Activated naive CD4-positive, alpha-beta T cell treated with anti-CD3 and anti-CD28 coated beads for 36 hours (primary cell): ENCODE measurements around the gene ST6GALNAC3. TPM values are rescaled to one million over a fixed set of nuclear protein-coding genes. Genes with fewer than 3 reads are reported as not detected.

Experiments used
- CTCF ChIA-PET: fragments of 350-600 bp; sonication (Branson Sonifier 250); formaldehyde crosslinking; loops from one replicate; lab custom pipeline; 2021; ENCODE audit warnings: antibody characterized with exemption; lab: Charles Lee
- DNase-seq: peaks from one replicate; pipeline ENCODE4 v3.0.0-alpha.2; 2020
- H3K27ac Mint-ChIP-seq: one replicate; pipeline ENCODE4 v1.8.0; 2021; ENCODE audit warnings: mild to moderate bottlenecking, mixed read lengths
- H3K27me3 Mint-ChIP-seq: one replicate; pipeline ENCODE4 v1.8.0; 2021; ENCODE audit warnings: low read depth, mixed read lengths
- H3K36me3 Mint-ChIP-seq: one replicate; pipeline ENCODE4 v1.8.0; 2021; ENCODE audit warnings: low read depth, mixed read lengths
- H3K4me1 Mint-ChIP-seq: one replicate; pipeline ENCODE4 v1.8.0; 2021; ENCODE audit warnings: low read depth, mixed read lengths
- H3K4me3 Mint-ChIP-seq: one replicate; pipeline ENCODE4 v1.8.0; 2021; ENCODE audit warnings: mild to moderate bottlenecking, moderate library complexity, mixed read lengths
- H3K9me3 Mint-ChIP-seq: one replicate; pipeline ENCODE4 v1.8.0; 2021; ENCODE audit warnings: mixed read lengths
- intact Hi-C: fragments of 100-400 bp; cut with micrococcal nuclease; formaldehyde crosslinking; loops from one replicate; pipeline ENCODE4 v1.15.1; 2023
- total RNA-seq, 2 experiments: library from RNA; stranded (reverse); gene quantifications; one replicate each; pipeline ENCODE4 v1.2.3, GENCODE V29; 2021

Gene ST6GALNAC3
- total RNA-seq, 2 experiments from 2014 or later = 2.5 to 2.8 TPM

GRCh38 chr1:76607717-76608116 is 533.2 kb downstream of the ST6GALNAC3 start:
- intact Hi-C loops = no loop called here
- no peaks in the 10 kb centered on the region for H3K4me1 Mint-ChIP-seq

GRCh38 chr1:76611770-76612445 is 537.4 kb downstream of the ST6GALNAC3 start:
- no peaks in the 10 kb centered on the region for H3K4me1 Mint-ChIP-seq
- no peaks in the 10 kb centered on the region for H3K9me3 Mint-ChIP-seq
- H3K27ac Mint-ChIP-seq = no peak overlapping the region
- DNase-seq = no peak
- no peaks in the 10 kb centered on the region for H3K36me3 Mint-ChIP-seq
- CTCF ChIA-PET = no interaction called here
- intact Hi-C loops = no loop called here
- H3K4me3 Mint-ChIP-seq = no peak overlapping the region
- no peaks in the 10 kb centered on the region for H3K27me3 Mint-ChIP-seq

More at GRCh38 chr1:76607717-76608116, 533.2 kb downstream of the ST6GALNAC3 start:
- no peak for DNase-seq
- Mint-ChIP-seq H3K27ac (no peak overlapping the region), H3K36me3 (no peaks in the 10 kb centered on the region), H3K27me3 (no peaks in the 10 kb centered on the region), H3K9me3 (no peaks in the 10 kb centered on the region), H3K4me3 (no peak overlapping the region)
- CTCF ChIA-PET = no interaction called here

GRCh38 chr1:76613886-76614285 is 539.3 kb downstream of the ST6GALNAC3 start:
- CTCF ChIA-PET = no interaction called here
- Mint-ChIP-seq H3K4me1 (no peaks in the 10 kb centered on the region), H3K36me3 (no peaks in the 10 kb centered on the region), H3K27me3 (no peaks in the 10 kb centered on the region), H3K27ac (no peak overlapping the region), H3K4me3 (no peak overlapping the region), H3K9me3 (no peaks in the 10 kb centered on the region)
- intact Hi-C loops = no loop called here
- no peak for DNase-seq

GRCh38 chr1:76615253-76616035 is 540.9 kb downstream of the ST6GALNAC3 start:
- no peaks in the 10 kb centered on the region for H3K4me1 Mint-ChIP-seq
- CTCF ChIA-PET = interaction anchor here (1.1 kb wide), 1 partner anchor 284 kb away, joined by 3 read pairs; no protein-coding TSS in a partner anchor
- H3K27ac Mint-ChIP-seq = no peak overlapping the region
- H3K27me3 Mint-ChIP-seq = no peaks in the 10 kb centered on the region
- intact Hi-C loops = no loop called here
- H3K4me3 Mint-ChIP-seq = no peak overlapping the region
- DNase-seq = no peak
- no peaks in the 10 kb centered on the region for H3K36me3 Mint-ChIP-seq
- no peaks in the 10 kb centered on the region for H3K9me3 Mint-ChIP-seq

DNA sequence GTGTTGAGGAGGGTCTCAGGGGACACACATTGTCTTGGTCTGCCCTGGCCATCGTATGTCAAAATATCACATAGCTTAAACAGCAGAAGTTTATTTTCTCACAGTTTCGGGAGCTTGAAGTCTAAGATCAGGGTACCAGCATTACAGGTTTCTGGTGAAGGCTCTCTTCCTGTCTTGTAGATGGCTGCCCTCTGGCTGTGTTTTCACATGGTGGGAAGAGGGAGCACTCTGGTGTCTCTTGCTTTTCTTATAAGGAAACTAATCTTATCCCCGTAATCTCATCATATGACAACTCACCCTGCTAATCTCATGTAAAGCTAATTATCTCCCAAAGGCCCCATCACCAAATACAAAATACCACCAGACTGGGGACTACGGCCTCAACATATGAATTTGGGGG is 545.8 kb downstream of the ST6GALNAC3 start:
- Mint-ChIP-seq H3K9me3 (no peaks in the 10 kb centered on the region), H3K27me3 (no peaks in the 10 kb centered on the region), H3K36me3 (no peaks in the 10 kb centered on the region), H3K4me1 (no peaks in the 10 kb centered on the region), H3K27ac (no peak overlapping the region), H3K4me3 (no peak overlapping the region)
- intact Hi-C loops = no loop called here
- CTCF ChIA-PET = no interaction called here
- no peak for DNase-seq

- no peak for DNase-seq
- intact Hi-C loops = no loop called here
- CTCF ChIA-PET = interaction anchor here (0.7 kb wide), 1 partner anchor 658 kb away, joined by 4 read pairs; no protein-coding TSS in a partner anchor
- Mint-ChIP-seq H3K36me3 (no peaks in the 10 kb centered on the region), H3K27me3 (no peaks in the 10 kb centered on the region), H3K4me1 (no peaks in the 10 kb centered on the region), H3K27ac (no peak overlapping the region), H3K9me3 (no peaks in the 10 kb centered on the region), H3K4me3 (no peak overlapping the region)
Observed at GRCh38 chr1:76622774-76623528, 548.4 kb downstream of the ST6GALNAC3 start.

GRCh38 chr1:76625886-76626678 is 551.5 kb downstream of the ST6GALNAC3 start:
- peaks cover 8% of the 10 kb centered on the region for H3K36me3 Mint-ChIP-seq
- DNase-seq = no peak
- CTCF ChIA-PET = no interaction called here
- no peaks in the 10 kb centered on the region for H3K9me3 Mint-ChIP-seq
- H3K4me3 Mint-ChIP-seq = no peak overlapping the region
- no peak overlapping the region for H3K27ac Mint-ChIP-seq
- no peaks in the 10 kb centered on the region for H3K4me1 Mint-ChIP-seq
- intact Hi-C loops = no loop called here
- H3K27me3 Mint-ChIP-seq = no peaks in the 10 kb centered on the region

DNA sequence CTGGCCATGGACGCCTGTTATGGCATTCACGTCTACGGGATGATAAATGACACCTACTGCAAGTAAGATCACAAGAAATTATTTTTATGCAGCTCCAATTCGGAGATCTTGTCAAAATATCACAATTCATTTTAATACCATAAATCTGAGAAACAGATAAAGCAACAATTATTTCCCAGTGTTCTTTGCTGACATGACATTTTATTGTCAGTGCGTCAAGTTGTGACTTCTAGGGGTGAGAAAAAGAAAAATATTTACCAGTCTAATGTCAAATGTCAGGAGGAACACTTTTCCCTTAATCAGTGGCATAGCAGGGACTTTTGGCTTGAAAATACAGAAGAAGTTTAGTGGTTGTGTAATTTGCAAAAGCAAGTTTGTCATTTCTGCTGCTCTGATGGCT is 553.0 kb downstream of the ST6GALNAC3 start:
- H3K9me3 Mint-ChIP-seq = no peaks in the 10 kb centered on the region
- intact Hi-C loops = no loop called here
- no peak overlapping the region for H3K4me3 Mint-ChIP-seq
- CTCF ChIA-PET = no interaction called here
- no peak overlapping the region for H3K27ac Mint-ChIP-seq
- H3K4me1 Mint-ChIP-seq = no peaks in the 10 kb centered on the region
- H3K27me3 Mint-ChIP-seq = no peaks in the 10 kb centered on the region
- H3K36me3 Mint-ChIP-seq = peaks cover 8% of the 10 kb centered on the region
- DNase-seq = no peak

DNA sequence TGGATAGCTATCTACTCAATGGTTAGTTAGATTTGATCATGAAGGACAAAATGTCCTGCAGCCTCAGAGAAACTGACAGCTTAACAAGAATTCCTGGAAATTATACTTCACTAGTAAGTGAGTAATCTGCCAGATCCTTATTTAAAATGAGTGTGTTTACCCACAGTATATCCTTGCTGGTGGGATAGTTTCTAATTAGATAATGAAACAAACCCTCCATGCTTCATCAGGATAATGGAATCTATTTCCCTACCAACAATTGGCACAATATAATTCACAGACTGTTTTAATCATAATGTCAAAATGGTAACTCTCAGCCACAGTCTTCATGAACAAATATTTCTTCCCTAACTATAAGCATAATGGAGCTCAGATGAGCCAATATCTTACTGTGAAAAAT is 553.4 kb downstream of the ST6GALNAC3 start:
- Mint-ChIP-seq H3K27ac (no peak overlapping the region), H3K27me3 (no peaks in the 10 kb centered on the region), H3K36me3 (peaks cover 8% of the 10 kb centered on the region), H3K4me1 (no peaks in the 10 kb centered on the region), H3K9me3 (no peaks in the 10 kb centered on the region), H3K4me3 (no peak overlapping the region)
- no peak for DNase-seq
- CTCF ChIA-PET = interaction anchor here (0.7 kb wide), 1 partner anchor 836 kb away, joined by 3 read pairs; no protein-coding TSS in a partner anchor
- intact Hi-C loops = no loop called here

DNA sequence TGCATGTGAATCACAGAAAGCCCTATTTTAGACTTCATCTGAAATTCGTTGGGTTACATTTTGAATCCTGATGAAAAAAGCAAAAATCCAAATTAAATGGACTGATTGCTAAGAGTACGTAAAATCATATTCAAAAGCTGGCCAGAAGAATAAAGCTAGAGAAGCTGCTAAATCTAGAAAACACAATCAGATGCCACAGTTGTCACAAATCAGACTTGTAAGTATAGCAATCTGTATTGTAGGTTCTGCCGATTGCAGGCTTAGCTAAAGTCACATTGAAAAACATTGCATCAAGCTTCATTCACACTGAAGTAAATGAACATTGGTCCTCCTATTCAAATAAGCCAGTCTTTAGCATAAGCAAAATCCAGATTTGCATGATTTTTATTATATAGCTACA is 557.6 kb downstream of the ST6GALNAC3 start:
- Mint-ChIP-seq H3K27ac (no peak overlapping the region), H3K4me3 (no peak overlapping the region), H3K36me3 (peaks cover 8% of the 10 kb centered on the region), H3K9me3 (no peaks in the 10 kb centered on the region), H3K4me1 (peaks cover 15% of the 10 kb centered on the region), H3K27me3 (no peaks in the 10 kb centered on the region)
- intact Hi-C loops = no loop called here
- DNase-seq = no peak
- CTCF ChIA-PET = interaction anchor here (0.7 kb wide), 1 partner anchor 258 kb away, joined by 3 read pairs; no protein-coding TSS in a partner anchor

GRCh38 chr1:76635784-76636183 is 561.2 kb downstream of the ST6GALNAC3 start:
- Mint-ChIP-seq H3K4me3 (no peak overlapping the region), H3K27me3 (no peaks in the 10 kb centered on the region), H3K36me3 (no peaks in the 10 kb centered on the region), H3K4me1 (peaks cover 15% of the 10 kb centered on the region), H3K27ac (no peak overlapping the region), H3K9me3 (no peaks in the 10 kb centered on the region)
- CTCF ChIA-PET = no interaction called here
- DNase-seq = no peak
- intact Hi-C loops = no loop called here

DNA sequence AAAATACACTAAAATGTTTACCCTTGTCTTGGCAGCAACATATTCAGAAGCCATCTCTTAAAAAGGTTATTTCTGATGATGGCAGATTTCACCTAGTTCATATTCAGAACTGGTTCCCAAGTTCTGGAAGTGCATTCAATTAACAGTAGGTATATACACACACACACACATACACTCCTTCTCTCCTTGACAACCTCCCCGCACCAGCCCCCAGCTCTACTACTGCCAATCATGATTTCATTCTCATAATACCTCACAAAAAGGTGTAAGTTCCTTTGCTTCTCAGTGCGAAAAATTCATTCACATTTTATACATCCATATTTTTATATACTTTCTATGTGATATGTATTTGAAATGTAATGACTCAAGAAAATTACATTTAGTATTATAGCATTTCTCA is 564.6 kb downstream of the ST6GALNAC3 start:
- no peak overlapping the region for H3K4me3 Mint-ChIP-seq
- no peak for DNase-seq
- peaks cover 15% of the 10 kb centered on the region for H3K4me1 Mint-ChIP-seq
- intact Hi-C loops = no loop called here
- CTCF ChIA-PET = no interaction called here
- no peaks in the 10 kb centered on the region for H3K36me3 Mint-ChIP-seq
- H3K27ac Mint-ChIP-seq = no peak overlapping the region
- no peaks in the 10 kb centered on the region for H3K27me3 Mint-ChIP-seq
- peaks cover 3% of the 10 kb centered on the region for H3K9me3 Mint-ChIP-seq
